Dedifferentiated amniotic fluid mesenchymal stem cell (primary cell): ENCODE results near the gene FBXO24.
A peak's percentile ranks its signal among the peaks of the same experiment; 100 is the strongest.
"Not testable (repeated sequence)": the region's sequence is repeated elsewhere in the genome, so short reads cannot be mapped to it uniquely, and the experiment has no call there.

Experiments
- DNase-seq: peaks from one replicate; pipeline ENCODE4 v3.0.0-alpha.2; 2016; ENCODE audit errors: extremely low spot score

Gene FBXO24, protein sequence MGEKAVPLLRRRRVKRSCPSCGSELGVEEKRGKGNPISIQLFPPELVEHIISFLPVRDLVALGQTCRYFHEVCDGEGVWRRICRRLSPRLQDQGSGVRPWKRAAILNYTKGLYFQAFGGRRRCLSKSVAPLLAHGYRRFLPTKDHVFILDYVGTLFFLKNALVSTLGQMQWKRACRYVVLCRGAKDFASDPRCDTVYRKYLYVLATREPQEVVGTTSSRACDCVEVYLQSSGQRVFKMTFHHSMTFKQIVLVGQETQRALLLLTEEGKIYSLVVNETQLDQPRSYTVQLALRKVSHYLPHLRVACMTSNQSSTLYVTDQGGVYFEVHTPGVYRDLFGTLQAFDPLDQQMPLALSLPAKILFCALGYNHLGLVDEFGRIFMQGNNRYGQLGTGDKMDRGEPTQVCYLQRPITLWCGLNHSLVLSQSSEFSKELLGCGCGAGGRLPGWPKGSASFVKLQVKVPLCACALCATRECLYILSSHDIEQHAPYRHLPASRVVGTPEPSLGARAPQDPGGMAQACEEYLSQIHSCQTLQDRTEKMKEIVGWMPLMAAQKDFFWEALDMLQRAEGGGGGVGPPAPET

GRCh38 chr7:100586266-100587025 is at the start of gene FBXO24:
TSS of gene FBXO24 (plus strand) at chr7:100586328. CDS start at chr7:100586626, 298 bp downstream.
- DNase-seq, result peak; percentile 100

GRCh38 chr7:100536695-100537094 is 49.4 kb upstream of the FBXO24 start:
- not testable (repeated sequence) for DNase-seq

DNA sequence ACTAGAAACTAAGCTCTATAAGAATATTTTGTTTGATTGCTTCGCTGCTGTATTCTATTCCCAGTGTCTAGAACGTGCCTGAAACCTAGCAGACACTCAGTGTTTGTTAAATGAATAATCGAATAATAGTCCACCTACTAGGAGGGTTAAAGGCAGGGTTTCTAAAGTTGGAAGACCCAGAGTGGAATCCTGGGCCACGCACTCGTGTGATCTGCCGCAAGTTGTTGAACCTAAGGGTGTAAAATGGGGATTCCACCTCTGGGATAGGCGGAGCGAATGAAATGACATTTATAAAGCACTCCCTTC is 47.8 kb upstream of the FBXO24 start:
- no peak for DNase-seq

GRCh38 chr7:100538654-100539435 is 47.3 kb upstream of the FBXO24 start, which contains the start of gene AGFG2:
TSS of gene AGFG2 (plus strand) at chr7:100539203. CDS start at chr7:100539347, 144 bp downstream.
- peak; percentile 100 for DNase-seq

- no peak for DNase-seq
Measured at GRCh38 chr7:100539436-100540006, 46.6 kb upstream of the FBXO24 start.

DNA sequence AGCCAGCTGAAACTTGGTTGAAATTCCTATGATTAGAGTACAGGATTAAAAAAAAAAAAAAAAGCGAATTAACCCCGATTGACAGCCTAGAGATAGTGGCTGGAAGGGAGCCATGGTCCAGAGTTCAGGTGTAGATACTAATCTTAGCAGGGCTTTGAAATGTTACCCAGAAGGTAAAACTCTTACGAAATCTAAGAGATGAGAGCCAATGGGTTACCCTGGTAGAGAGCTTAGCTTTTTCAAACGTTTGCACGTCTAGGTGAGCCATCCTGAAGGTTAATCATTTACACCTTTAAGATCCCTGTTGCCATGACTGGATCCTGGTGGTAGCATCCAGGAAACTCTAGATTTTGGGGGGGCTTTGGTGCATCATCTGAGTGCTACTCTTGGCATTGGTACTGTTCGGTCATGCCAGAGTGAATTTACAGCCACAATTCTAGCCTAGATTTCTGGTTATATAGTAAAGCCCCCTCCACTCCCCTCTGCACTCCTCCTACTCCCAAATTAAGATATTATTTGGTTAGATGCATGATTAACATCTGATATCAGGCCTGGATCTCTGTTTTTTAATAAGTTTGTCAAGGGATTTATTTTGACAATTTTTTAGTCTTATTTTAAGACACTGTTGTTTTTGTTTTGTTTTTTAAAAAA is 45.9 kb upstream of the FBXO24 start:
- no peak for DNase-seq

DNA sequence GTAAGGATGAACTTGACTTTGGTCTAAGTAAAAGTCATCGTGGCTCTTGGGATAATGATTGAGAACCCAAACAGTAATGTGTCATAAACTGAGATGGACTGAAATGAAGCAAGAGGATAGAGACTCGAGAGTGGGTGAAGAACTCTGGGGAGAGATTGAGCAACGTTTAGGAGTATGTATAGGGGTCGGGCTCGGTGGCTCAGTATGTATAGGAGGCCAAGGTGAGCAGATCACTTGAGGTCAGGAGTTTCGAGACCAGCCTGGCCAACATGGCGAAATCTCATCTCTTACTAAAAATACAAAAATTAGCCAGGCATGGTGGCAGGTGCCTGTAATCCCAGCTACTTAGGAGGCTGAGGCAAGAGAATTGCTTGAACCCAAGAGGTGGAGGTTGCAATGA is 44.8 kb upstream of the FBXO24 start:
- not testable (repeated sequence) for DNase-seq

DNA sequence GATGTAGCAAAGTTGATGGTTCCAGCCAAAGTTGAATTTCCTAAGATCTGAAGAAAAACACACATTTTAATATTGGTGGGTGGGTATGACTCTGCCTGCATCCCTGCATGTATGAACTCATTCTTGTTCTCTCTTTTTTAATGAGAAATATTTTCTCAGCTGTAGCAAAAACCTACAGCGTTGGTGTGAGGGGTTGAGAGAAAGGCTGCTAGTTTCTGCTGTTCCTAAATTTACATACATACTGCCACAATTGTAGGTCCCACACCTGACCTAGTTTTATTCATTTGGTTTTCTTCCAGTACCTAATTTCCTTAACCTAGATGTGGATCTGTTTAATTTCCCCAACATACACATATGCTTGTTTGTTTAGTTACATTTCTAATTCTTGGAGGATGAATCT is 42.5 kb upstream of the FBXO24 start:
- no peak for DNase-seq

GRCh38 chr7:100544386-100544785 is 41.7 kb upstream of the FBXO24 start:
- DNase-seq, result no peak

DNA sequence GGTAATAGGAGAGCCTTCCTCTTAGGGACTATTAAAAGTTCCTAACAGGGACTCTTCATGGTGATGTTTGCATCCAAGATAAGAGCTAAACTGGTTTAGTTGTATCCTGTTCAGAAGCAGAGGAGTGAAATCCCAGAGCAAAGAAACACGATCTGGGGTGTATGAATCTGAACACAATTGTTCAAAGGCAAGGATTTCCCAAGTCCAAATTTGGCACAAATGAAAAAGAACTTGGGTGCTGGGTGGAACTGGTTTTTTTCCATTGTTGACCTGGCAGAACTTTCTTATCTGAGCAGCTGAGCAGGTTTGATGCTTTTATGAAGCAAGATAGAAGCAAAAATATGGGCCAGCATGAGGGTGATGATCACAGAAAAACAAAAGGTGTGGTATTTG is 41.2 kb upstream of the FBXO24 start:
- DNase-seq, result no peak

- peak; percentile 51 for DNase-seq
Measured at GRCh38 chr7:100545360-100546128, 40.6 kb upstream of the FBXO24 start.

- DNase-seq, result no peak
Measured at GRCh38 chr7:100546129-100546925, 39.8 kb upstream of the FBXO24 start.

DNA sequence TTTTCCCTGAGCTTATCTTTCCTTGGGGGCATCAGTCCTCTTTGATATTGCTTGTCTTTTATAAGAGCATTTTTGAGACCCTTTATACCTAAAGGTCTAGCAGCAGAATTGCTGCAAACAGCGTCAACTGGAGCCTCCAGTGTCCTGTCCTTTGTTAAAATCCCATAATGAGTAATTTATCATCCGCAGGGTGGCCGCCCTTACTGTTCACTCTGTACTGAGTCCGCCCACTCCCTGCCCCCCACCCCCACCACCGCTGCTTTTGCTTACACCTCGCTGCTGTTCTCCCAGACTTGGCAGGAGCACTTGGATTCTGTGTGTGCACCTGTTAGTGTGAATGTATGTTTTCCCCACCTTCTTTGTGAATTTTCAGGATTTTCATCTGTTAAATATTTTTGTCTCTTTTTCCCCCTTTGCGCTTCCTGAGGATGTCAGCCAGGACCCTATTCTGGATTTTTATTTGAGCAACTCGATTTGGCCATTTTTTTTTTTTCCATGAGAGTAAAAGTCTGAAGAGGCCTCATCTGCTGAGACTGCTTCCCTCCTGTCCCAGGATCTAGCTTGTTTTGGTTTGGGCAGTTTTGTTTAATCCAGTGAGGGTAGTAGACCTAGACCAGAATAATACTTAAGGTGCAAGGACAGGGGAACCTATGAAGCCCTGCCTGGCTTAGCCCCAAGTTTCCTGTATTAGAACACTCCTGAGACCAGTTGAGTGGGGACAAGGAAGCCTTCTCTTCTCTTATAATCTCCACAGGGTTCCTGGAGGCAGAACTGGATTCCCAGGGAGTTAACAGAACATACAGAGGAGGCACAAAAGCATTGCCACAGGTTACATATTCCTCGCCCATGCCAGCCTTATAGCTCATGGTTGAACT is 39.0 kb upstream of the FBXO24 start:
- no peak for DNase-seq

- DNase-seq, result no peak
Measured at GRCh38 chr7:100547872-100548271, 38.3 kb upstream of the FBXO24 start.

DNA sequence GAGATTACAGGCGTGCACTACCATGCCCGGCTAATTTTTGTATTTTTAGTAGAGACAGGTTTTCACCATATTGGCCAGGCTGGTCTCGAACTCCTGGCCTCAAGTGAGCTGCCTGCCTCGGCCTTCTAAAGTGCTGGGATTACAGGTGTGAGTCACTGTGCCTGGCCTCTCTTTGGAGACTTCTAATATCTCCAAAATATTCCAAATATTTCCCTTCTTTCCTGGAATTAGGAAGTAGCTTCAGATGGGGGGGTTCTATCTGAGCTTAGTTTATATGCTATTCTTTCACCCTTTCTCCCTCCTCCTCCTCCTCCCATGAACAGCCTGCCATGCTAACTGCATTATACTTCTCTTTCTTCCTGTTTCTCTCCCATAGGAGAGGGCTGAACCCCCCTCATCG is 37.7 kb upstream of the FBXO24 start:
- DNase-seq, result not testable (repeated sequence)

DNA sequence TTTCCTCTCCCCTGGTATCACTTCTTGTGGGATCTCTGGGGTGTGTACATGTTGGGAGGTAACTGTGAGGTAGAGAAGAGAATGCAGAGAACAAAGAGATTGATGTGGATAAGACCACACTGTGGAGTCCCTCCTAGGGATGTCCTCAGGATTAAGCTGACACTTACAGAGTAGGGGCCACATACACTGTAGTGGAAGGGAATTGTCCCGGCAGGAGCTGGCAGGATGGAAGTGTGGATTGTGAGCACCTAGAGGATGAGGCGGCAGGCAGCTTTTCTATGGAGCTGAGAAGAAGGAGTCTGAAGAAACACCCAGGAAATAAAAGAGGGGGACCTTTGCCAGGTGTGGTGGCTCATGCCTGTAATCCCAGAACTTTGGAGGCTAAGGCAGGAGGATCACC is 33.6 kb upstream of the FBXO24 start:
- DNase-seq, result no peak

DNA sequence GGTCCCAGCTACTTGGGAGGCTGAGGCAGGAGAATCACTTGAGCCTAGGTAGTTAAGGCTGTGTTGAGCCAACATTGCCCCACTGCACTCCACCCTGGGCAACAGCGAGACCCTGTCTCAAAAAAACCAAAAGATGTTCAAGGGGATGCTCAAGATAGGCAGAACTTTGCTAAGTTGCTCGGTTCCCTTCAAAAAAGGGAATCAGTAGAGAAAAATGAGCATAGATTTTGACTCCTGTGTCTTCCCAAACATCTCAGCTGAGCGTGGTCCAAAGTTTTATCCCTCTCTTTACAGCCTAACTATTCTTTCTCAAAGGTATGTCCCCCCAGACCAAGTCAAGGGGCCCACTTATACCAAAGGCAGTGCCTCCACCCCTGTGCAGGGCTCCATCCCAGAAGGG is 33.1 kb upstream of the FBXO24 start:
- DNase-seq, result no peak

- no peak for DNase-seq
Measured at GRCh38 chr7:100555701-100556100, 30.4 kb upstream of the FBXO24 start.
